K562 (cell line): ENCODE data around the gene NUP214.

ENCODE experiments used
- CBFA2T2 ChIP-seq: fragments of 450-650 bp; conservative IDR thresholded peaks from 2 replicates; pipeline ENCODE4 v1.6.1; 2017; ENCODE audit warnings: mild to moderate bottlenecking
- GABPA ChIP-seq: fragments of 200-800 bp; sonication (Bioruptor generic); conservative IDR thresholded peaks from 2 replicates; pipeline ENCODE4 v1.6.1; 2016; ENCODE audit warnings: low read depth, missing genetic modification characterization, missing compliant biosample characterization
- NFE2L1 ChIP-seq: fragments of 450-650 bp; IDR thresholded peaks from 2 replicates; pipeline ENCODE4 v1.6.1; 2016; ENCODE audit warnings: missing genetic modification characterization, low read depth, mild to moderate bottlenecking, missing compliant biosample characterization, moderate library complexity, borderline replicate concordance
- NFIC ChIP-seq: fragments of 450-650 bp; IDR thresholded peaks from 2 replicates; pipeline ENCODE4 v1.6.1; 2017; ENCODE audit warnings: mild to moderate bottlenecking, inconsistent platforms
- TCF7L2 ChIP-seq: fragments of 150-350 bp; IDR thresholded peaks from 2 replicates; pipeline ENCODE4 v1.6.1; 2016; ENCODE audit warnings: low read depth, mild to moderate bottlenecking, low read length, moderate library complexity

DNA sequence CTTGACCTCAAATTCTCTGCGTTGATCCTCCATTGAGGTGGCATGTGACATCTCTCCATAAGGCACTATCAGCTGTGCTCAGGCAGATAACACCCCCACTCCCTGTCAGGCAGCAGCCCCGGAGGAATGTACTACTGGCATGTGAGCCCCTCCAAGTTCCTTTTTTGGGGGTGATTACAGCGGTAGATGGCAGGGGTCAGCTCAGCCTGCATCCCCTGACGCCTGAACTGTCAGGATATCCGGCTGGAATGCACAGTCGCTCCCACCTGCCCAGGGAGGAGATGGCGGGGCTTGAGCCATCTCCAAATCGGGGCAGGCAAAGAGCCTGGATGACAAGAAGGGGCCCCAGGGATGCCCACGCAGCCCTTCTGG is 110.1 kb downstream of the NUP214 start:
- TF ChIP-seq NFE2L1 (tag) (no peak), TCF7L2 (no peak), CBFA2T2 (no peak), NFIC (no peak), GABPA (tag) (no peak)
